Measurements from ENCODE around the gene IQCB1. TPM values are rescaled to one million over a fixed set of nuclear protein-coding genes. Genes with fewer than 3 reads are reported as not detected.

The IQCB1 gene
- total and polyA plus RNA-seq, 2 of the 8 experiments (the other 6 are each of a cell fraction or from before 2014, with no cell fraction given) = 21.7 to 31.2 TPM

DNA sequence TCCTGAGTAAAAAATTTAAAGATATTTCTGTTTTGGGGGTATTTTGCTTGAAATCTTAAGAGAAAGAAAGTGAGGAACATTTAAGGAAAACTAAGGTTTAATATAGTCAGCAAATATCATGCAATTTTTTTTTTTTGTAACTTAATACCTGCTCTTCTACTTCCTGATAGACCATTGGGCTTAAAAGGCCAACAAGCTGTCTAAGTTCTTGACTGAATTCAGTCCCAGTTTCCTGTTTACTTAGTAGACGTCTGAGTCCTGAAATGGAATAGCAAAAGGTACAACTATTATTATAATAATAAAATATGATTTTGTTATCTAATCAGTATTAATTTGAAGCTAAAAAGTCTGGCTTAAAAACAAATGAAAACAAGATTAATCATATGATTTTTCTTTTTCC, 37.9 kb downstream of the IQCB1 start:
- Histone ChIP-seq H3K9ac (replicated peaks in 1 of 4; ENCODE audit: extremely low read depth in 1 of 4, low read depth in 3 of 4, low read length in 3 of 4) (no peak overlapping the region), H4K20me1 (replicated peaks in 1 of 2; ENCODE audit: control insufficient read depth in 1 of 2, insufficient read depth in 2 of 2, low read length in 2 of 2) (no peaks in the 10 kb centered on the region), H3K27ac (ENCODE audit: low read depth, low read length) (no peak overlapping the region), H4K5ac (ENCODE audit: insufficient read length, low read depth, low read length) (no peak overlapping the region), H2BK120ac (replicated peaks; ENCODE audit: low read depth, low read length) (no peak overlapping the region), H2BK12ac (ENCODE audit: low read depth, low read length) (no peak overlapping the region), H3K79me2 (ENCODE audit: control insufficient read depth in 1 of 2, insufficient read depth in 2 of 2, low read length in 2 of 2) (no peaks in the 10 kb centered on the region), H3K18ac (ENCODE audit: extremely low read depth, low read length) (no peak overlapping the region), H2BK15ac (ENCODE audit: low read length) (no peak overlapping the region), H3K79me1 (ENCODE audit: low read depth, low read length) (no peaks in the 10 kb centered on the region), H4K91ac (replicated peaks; ENCODE audit: insufficient read length, low read length) (no peak overlapping the region), H3K36me3 (ENCODE audit: control insufficient read depth in 2 of 4, insufficient read depth in 4 of 4, low read length in 3 of 4) (peaks cover 0 to 19% (median 2%) of the 10 kb centered on the region in 4 experiments; a peak in 2 of 8 replicates), H2BK20ac (ENCODE audit: low read length) (no peak overlapping the region), H3K4me2 (ENCODE audit: insufficient read depth in 1 of 2, low read depth in 2 of 2, low read length in 2 of 2) (no peak overlapping the region), H3K27me3 (replicated peaks in 1 of 4; ENCODE audit: control insufficient read depth in 3 of 4, extremely low read depth in 1 of 4, insufficient read depth in 3 of 4, low read length in 3 of 4) (no peaks in the 10 kb centered on the region), H2AK5ac (ENCODE audit: low read depth, low read length) (no peak overlapping the region), H3K4me1 (replicated peaks in 1 of 4; ENCODE audit: control insufficient read depth in 3 of 4, insufficient read depth in 4 of 4, low read length in 3 of 4) (no peaks in the 10 kb centered on the region), H3K56ac (replicated peaks; ENCODE audit: insufficient read length, low read depth, low read length) (no peak overlapping the region), H3K14ac (ENCODE audit: insufficient read length) (no peak overlapping the region), H2BK5ac (ENCODE audit: low read depth, low read length) (no peak overlapping the region), H3K4ac (replicated peaks; ENCODE audit: insufficient read length, low read depth, low read length) (no peak overlapping the region), H3K9me3 (ENCODE audit: insufficient read depth in 2 of 2, low read depth in 1 of 2, low read length in 1 of 2) (no peaks in the 10 kb centered on the region), H3K23me2 (ENCODE audit: low read depth, low read length) (no peaks in the 10 kb centered on the region), H2AFZ (ENCODE audit: low read length) (no peak overlapping the region), H3K23ac (ENCODE audit: insufficient read length) (no peak overlapping the region), H3K4me3 (ENCODE audit: extremely low read depth in 1 of 4, insufficient read depth in 2 of 4, low read depth in 3 of 4, low read length in 4 of 4) (no peak overlapping the region), H4K8ac (ENCODE audit: extremely low read depth, insufficient read depth, low read length) (no peak overlapping the region)
- CTCF ChIA-PET (ENCODE audit: partially characterized antibody) = no interaction called here
- POLR2A ChIA-PET (ENCODE audit: partially characterized antibody) = no interaction called here
- FAIRE-seq (no peak), DNase-seq (ENCODE audit: low read depth in 1 of 2, low spot score in 2 of 2) (no peak)
- WGBS, 2 experiments (ENCODE audit: extremely low coverage in 1 of 2, insufficient coverage in 1 of 2, insufficient read length in 1 of 2, insufficient replicate concordance in 2 of 2, low coverage in 1 of 2, low lambda C conversion rate in 2 of 2, missing lambda C conversion rate in 1 of 2) = 73% methylated on average over 1 of the region's 1 CpG; no CpG with 5 or more reads in 1 of the 2 experiments
- TF ChIP-seq RXRA (IDR thresholded peaks at IDR 0.05; ENCODE audit: insufficient read depth, low read depth, low read length) (no peak), SP2 (IDR thresholded peaks at IDR 0.05; ENCODE audit: low read length) (no peak), TCF12 (IDR thresholded peaks at IDR 0.05; ENCODE audit: low read depth, low read length) (no peak)
